ENCODE data around the gene ZER1. TPM values are rescaled to one million over a fixed set of nuclear protein-coding genes. Genes with fewer than 3 reads are reported as not detected.
"Not testable (repeated sequence)": the region's sequence is repeated elsewhere in the genome, so short reads cannot be mapped to it uniquely, and the experiment has no call there.

Gene ZER1
- total RNA-seq, 2 donors from 2014 or later = 61.6 to 72.6 TPM

DNA sequence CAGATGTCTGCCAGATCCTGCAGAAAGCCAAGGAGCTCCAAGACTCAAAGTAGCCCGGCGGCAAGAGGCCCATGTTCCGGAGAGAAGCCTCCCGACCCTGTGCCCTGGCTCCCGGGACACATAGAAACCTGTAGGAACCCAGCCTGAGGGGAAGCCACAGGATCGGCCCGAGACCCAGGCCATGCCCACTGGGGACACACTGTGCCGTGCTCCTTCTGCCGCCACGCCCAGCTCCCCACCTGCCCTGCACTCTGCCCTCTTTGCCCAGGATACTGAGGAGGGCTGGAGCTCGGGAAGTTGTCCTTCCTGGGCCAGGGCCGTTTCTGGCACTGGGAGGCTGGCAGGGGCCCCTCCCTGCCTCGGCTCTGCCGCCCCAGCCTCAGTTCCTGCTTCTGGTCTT lies 36.1 kb upstream of the ZER1 start:
- Histone ChIP-seq H3K27ac (no peak overlapping the region), H3K36me3 (peaks cover 46% of the 10 kb centered on the region), H3K4me3 (no peak overlapping the region), H3K9me3 (no peaks in the 10 kb centered on the region), H3K27me3 (no peaks in the 10 kb centered on the region), H3K4me1 (no peaks in the 10 kb centered on the region)
- DNase-seq (ENCODE audit: low spot score) = no peak
- TF ChIP-seq, protein P1, sequence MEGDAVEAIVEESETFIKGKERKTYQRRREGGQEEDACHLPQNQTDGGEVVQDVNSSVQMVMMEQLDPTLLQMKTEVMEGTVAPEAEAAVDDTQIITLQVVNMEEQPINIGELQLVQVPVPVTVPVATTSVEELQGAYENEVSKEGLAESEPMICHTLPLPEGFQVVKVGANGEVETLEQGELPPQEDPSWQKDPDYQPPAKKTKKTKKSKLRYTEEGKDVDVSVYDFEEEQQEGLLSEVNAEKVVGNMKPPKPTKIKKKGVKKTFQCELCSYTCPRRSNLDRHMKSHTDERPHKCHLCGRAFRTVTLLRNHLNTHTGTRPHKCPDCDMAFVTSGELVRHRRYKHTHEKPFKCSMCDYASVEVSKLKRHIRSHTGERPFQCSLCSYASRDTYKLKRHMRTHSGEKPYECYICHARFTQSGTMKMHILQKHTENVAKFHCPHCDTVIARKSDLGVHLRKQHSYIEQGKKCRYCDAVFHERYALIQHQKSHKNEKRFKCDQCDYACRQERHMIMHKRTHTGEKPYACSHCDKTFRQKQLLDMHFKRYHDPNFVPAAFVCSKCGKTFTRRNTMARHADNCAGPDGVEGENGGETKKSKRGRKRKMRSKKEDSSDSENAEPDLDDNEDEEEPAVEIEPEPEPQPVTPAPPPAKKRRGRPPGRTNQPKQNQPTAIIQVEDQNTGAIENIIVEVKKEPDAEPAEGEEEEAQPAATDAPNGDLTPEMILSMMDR (IDR thresholded peaks at IDR 0.05) = no peak

DNA sequence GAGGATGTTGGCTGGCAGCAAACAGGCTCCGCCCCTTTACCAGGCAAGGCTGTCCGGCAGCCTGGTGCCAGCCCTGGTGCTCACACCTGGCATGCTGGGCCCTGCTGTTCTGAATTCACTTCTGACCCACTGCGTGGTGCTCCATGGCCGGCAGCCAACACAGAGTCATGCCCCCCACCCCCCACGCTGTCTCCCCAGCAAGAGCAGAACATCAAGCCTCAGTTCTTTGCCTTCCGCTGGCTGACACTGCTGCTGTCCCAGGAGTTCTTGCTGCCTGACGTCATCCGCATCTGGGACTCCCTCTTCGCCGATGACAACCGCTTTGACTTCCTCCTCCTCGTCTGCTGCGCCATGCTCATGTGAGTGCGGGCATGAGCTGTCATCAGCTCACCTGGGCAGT lies 33.9 kb upstream of the ZER1 start:
- Histone ChIP-seq H3K36me3 (peaks cover 50% of the 10 kb centered on the region), H3K4me3 (no peak overlapping the region), H3K4me1 (no peaks in the 10 kb centered on the region), H3K27me3 (no peaks in the 10 kb centered on the region), H3K9me3 (no peaks in the 10 kb centered on the region), H3K27ac (no peak overlapping the region)
- TF ChIP-seq, protein P1 (IDR thresholded peaks at IDR 0.05) = no peak
- DNase-seq (ENCODE audit: low spot score) = no peak

DNA sequence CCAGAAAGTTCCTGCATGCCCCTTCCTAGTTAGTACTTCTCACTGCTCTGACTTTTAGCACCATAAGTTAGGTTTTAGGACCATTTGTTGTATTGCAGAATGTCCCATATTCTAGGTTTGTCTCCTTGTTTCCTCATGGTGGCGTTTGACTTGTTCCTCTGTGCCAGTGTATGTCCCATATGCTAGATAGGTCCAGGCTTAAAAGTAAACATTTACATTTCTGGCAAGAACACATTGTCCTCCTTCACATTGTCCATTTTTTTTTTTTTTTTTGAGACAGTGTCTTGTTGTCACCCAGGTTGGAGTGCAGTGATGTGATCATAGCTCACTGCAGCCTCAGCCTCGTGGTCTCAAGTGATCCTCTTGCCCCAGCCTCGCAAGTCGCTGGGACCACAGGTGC lies 30.8 kb upstream of the ZER1 start:
- DNase-seq (ENCODE audit: low spot score) = no peak
- Histone ChIP-seq H3K4me1 (no peaks in the 10 kb centered on the region), H3K27ac (no peak overlapping the region), H3K9me3 (no peaks in the 10 kb centered on the region), H3K27me3 (no peaks in the 10 kb centered on the region), H3K4me3 (no peak overlapping the region), H3K36me3 (peaks cover 59% of the 10 kb centered on the region)
- TF ChIP-seq, protein P1 (IDR thresholded peaks at IDR 0.05) = no peak

DNA sequence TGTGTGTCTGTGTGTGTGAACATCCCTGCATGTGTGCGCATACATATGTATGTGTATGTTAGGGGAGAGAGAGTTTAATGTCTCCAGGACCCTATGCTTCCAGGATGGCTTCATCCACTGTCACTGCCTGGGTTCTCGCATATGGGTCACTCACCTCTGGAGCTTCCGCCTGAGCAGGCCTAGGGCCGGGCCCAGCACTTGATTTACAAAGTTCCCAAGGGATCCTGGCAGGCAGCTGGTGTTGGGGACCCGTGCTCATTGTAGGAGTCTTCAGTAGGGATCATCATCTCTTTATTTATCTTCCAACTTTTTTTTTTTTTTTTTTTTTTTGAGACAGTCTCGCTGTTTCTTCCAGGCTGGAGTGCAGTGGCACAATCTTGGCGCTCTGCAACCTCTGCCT lies 28.3 kb upstream of the ZER1 start:
- no peaks in the 10 kb centered on the region for H3K9me3 ChIP-seq
- H3K36me3 ChIP-seq = peaks cover 51% of the 10 kb centered on the region
- H3K4me1 ChIP-seq = no peaks in the 10 kb centered on the region
- TF ChIP-seq, protein P1 (IDR thresholded peaks at IDR 0.05) = no peak
- no peak overlapping the region for H3K27ac ChIP-seq
- H3K27me3 ChIP-seq = no peaks in the 10 kb centered on the region
- DNase-seq (ENCODE audit: low spot score) = no peak
- H3K4me3 ChIP-seq = no peak overlapping the region

DNA sequence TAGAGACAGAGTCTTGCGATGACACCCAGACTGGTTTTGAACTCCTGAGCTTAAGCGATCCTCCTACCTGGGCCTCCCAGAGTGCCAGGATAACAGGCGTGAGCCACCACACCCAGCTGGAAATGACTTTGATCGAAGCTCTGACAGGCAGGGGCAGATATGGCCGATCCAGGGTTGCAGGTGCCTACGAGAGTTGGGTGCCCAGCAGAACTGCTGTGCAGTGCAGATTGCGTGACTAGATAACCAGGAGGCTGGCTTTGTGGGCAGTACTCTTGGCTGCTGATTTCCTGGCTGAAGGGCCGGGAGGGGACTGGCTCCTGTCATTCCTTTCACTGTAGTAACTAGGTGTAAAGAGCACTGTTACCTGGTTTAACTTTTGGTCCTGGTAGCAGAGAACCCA lies 27.2 kb upstream of the ZER1 start:
- Histone ChIP-seq H3K27me3 (no peaks in the 10 kb centered on the region), H3K4me1 (no peaks in the 10 kb centered on the region), H3K36me3 (peaks cover 59% of the 10 kb centered on the region), H3K27ac (no peak overlapping the region), H3K9me3 (no peaks in the 10 kb centered on the region), H3K4me3 (no peak overlapping the region)
- TF ChIP-seq, protein P1 (IDR thresholded peaks at IDR 0.05) = no peak
- DNase-seq (ENCODE audit: low spot score) = no peak

DNA sequence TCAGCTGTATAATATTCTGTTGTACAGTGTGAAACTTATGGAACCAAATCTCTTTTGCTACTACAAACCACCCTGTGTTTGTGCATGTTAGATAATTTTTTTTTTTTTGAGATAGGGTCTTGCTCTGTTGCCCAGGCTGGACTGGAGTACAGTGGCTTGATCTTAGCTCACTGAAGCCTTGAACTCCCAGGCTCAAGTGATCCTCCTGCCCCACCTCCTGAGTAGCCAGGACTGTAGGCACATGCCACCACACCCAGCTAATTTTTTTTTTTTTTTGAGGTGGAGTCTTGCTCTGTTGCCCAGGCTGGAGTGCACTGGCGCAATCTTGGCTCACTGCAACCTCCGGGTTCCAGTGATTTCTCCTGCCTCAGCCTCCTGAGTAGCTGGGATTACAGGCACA lies 23.2 kb upstream of the ZER1 start:
- peaks cover 74% of the 10 kb centered on the region for H3K36me3 ChIP-seq
- not testable (repeated sequence) for H3K4me3 ChIP-seq; H3K27ac ChIP-seq; H3K27me3 ChIP-seq; H3K9me3 ChIP-seq; H3K4me1 ChIP-seq; DNase-seq (ENCODE audit: low spot score)
